MM.1S (cell line): ENCODE data around the gene OLFML1.

Experiments used
- DNase-seq: peaks from one replicate; pipeline ENCODE4 v3.0.0-alpha.2; 2015
- H2AFZ ChIP-seq: fragments of 300-600 bp; sonication (generic); 2 replicates; pipeline ENCODE4 v1.6.0; 2016; ENCODE audit warnings: antibody characterized with exemption, low read length
- H3F3A ChIP-seq: fragments of 300-600 bp; sonication (generic); 2 replicates; pipeline ENCODE4 v1.6.1; 2016; ENCODE audit warnings: mild to moderate bottlenecking, antibody characterized with exemption, low read length, moderate library complexity, mixed read lengths; ENCODE audit not compliant: insufficient read depth
- H3K27ac ChIP-seq: fragments of 300-600 bp; sonication (generic); 2 replicates; pipeline ENCODE4 v1.5.1; 2016; ENCODE audit warnings: mild to moderate bottlenecking, low read length
- H3K27me3 ChIP-seq: fragments of 300-600 bp; sonication (generic); replicated peaks from 2 replicates; pipeline ENCODE4 v1.6.0; 2016; ENCODE audit warnings: low read length; ENCODE audit not compliant: insufficient read depth
- H3K36me3 ChIP-seq: fragments of 300-600 bp; sonication (generic); replicated peaks from 2 replicates; pipeline ENCODE4 v1.6.1; 2016; ENCODE audit warnings: mild to moderate bottlenecking, low read length, mixed read lengths; ENCODE audit not compliant: insufficient read depth
- H3K4me1 ChIP-seq: fragments of 300-600 bp; sonication (generic); 2 replicates; pipeline ENCODE4 v1.6.1; 2016; ENCODE audit warnings: low read length, mixed read lengths
- H3K4me2 ChIP-seq: fragments of 300-600 bp; sonication (generic); 2 replicates; pipeline ENCODE4 v1.6.0; 2016; ENCODE audit warnings: low read depth, low read length
- H3K4me3 ChIP-seq: fragments of 300-600 bp; sonication (generic); 2 replicates; pipeline ENCODE4 v1.5.1; 2016; ENCODE audit warnings: low read length, mixed read lengths
- H3K79me2 ChIP-seq: fragments of 300-600 bp; sonication (generic); 2 replicates; pipeline ENCODE4 v1.6.1; 2016; ENCODE audit warnings: mixed run types, low read length, mixed read lengths
- H3K9ac ChIP-seq: fragments of 300-600 bp; sonication (generic); 2 replicates; pipeline ENCODE4 v1.6.1; 2016; ENCODE audit warnings: low read length, mixed read lengths
- H3K9me2 ChIP-seq: fragments of 300-600 bp; sonication (generic); replicated peaks from 2 replicates; pipeline ENCODE4 v1.6.1; 2016; ENCODE audit warnings: mild to moderate bottlenecking, low read length, mixed read lengths; ENCODE audit not compliant: insufficient read depth
- H3K9me3 ChIP-seq: fragments of 300-600 bp; sonication (generic); replicated peaks from 2 replicates; pipeline ENCODE4 v1.6.1; 2016; ENCODE audit warnings: mild to moderate bottlenecking, low read length, mixed read lengths; ENCODE audit not compliant: insufficient read depth
- H4K20me1 ChIP-seq: fragments of 300-600 bp; sonication (generic); 2 replicates; pipeline ENCODE4 v1.6.1; 2016; ENCODE audit warnings: mild to moderate bottlenecking, low read length, moderate library complexity, mixed read lengths; ENCODE audit not compliant: insufficient read depth
- CTCF ChIP-seq: fragments of 300-600 bp; sonication (generic); IDR thresholded peaks from 2 replicates; pipeline ENCODE4 v1.5.1; 2016; ENCODE audit warnings: antibody characterized with exemption, low read length, mixed read lengths
- EZH2 ChIP-seq: fragments of 300-600 bp; sonication (generic); optimal IDR thresholded peaks from 2 replicates; pipeline ENCODE3; 2017; ENCODE audit warnings: low read depth, mild to moderate bottlenecking, antibody characterized with exemption, low read length, mixed read lengths
- EZH2phosphoT487 ChIP-seq: fragments of 300-600 bp; sonication (generic); IDR thresholded peaks from 2 replicates; pipeline ENCODE4 v1.6.1; 2018; ENCODE audit warnings: antibody characterized with exemption, low read length

Gene OLFML1

GRCh38 chr11:7543302-7543701 is 58.0 kb downstream of the OLFML1 start:
- no peaks in the 10 kb centered on the region for H3K27me3 ChIP-seq
- H3K79me2 ChIP-seq: no peaks in the 10 kb centered on the region
- H3K9me3 ChIP-seq: no peaks in the 10 kb centered on the region
- H2AFZ ChIP-seq: no peak overlapping the region
- no peaks in the 10 kb centered on the region for H3K9me2 ChIP-seq
- TF ChIP-seq EZH2phosphoT487 (no peak), CTCF (no peak), EZH2 (no peak)
- no peak overlapping the region for H3K27ac ChIP-seq
- no peak overlapping the region for H3K4me2 ChIP-seq
- H3K4me1 ChIP-seq: peaks cover 1% of the 10 kb centered on the region; the same call in 1 of the 2 replicates
- no peaks in the 10 kb centered on the region for H3F3A ChIP-seq
- no peaks in the 10 kb centered on the region for H3K36me3 ChIP-seq
- H3K4me3 ChIP-seq: no peak overlapping the region
- no peak overlapping the region for H3K9ac ChIP-seq
- H4K20me1 ChIP-seq: no peaks in the 10 kb centered on the region
- DNase-seq: no peak

- Histone ChIP-seq H3K9ac (no peak overlapping the region), H3K27me3 (no peaks in the 10 kb centered on the region), H3K9me2 (no peaks in the 10 kb centered on the region), H3F3A (0 out of 2 replicates have a peak, but pooled peaks cover 2% of the 10 kb centered on the region), H3K4me1 (peaks cover 8% of the 10 kb centered on the region), H3K27ac (no peak overlapping the region), H3K4me3 (no peak overlapping the region), H3K9me3 (no peaks in the 10 kb centered on the region), H4K20me1 (no peaks in the 10 kb centered on the region), H2AFZ (no peak overlapping the region), H3K4me2 (no peak overlapping the region), H3K79me2 (no peaks in the 10 kb centered on the region), H3K36me3 (no peaks in the 10 kb centered on the region)
- TF ChIP-seq EZH2phosphoT487: no peak
- no peak for TF ChIP-seq CTCF
- TF ChIP-seq EZH2: no peak
- no peak for DNase-seq
These were observed 58.7 kb downstream of the OLFML1 start for GRCh38 chr11:7544021-7544420.

GRCh38 chr11:7545611-7546010 is 60.3 kb downstream of the OLFML1 start:
- H3K9me3 ChIP-seq: no peaks in the 10 kb centered on the region
- no peaks in the 10 kb centered on the region for H4K20me1 ChIP-seq
- H2AFZ ChIP-seq: no peak overlapping the region
- H3K27me3 ChIP-seq: no peaks in the 10 kb centered on the region
- peaks cover 24% of the 10 kb centered on the region for H3K4me1 ChIP-seq
- H3K9me2 ChIP-seq: no peaks in the 10 kb centered on the region
- no peaks in the 10 kb centered on the region for H3K79me2 ChIP-seq
- H3K4me2 ChIP-seq: no peak overlapping the region
- TF ChIP-seq CTCF (no peak), EZH2 (no peak), EZH2phosphoT487 (no peak)
- no peak overlapping the region for H3K9ac ChIP-seq
- H3K4me3 ChIP-seq: no peak overlapping the region
- no peak overlapping the region for H3K27ac ChIP-seq
- no peaks in the 10 kb centered on the region for H3K36me3 ChIP-seq
- DNase-seq: no peak
- peaks cover 12% of the 10 kb centered on the region for H3F3A ChIP-seq
